Measurements from ENCODE around the gene SPEM1.

Gene SPEM1

GRCh38 chr17:7413346-7413985 lies 6.7 kb upstream of the SPEM1 start:
- no peak for DNase-seq (ENCODE audit: low spot score)
- TF ChIP-seq CTCF (IDR thresholded peaks at IDR 0.05; ENCODE audit: extremely low read depth, missing control alignments), result no peak

DNA sequence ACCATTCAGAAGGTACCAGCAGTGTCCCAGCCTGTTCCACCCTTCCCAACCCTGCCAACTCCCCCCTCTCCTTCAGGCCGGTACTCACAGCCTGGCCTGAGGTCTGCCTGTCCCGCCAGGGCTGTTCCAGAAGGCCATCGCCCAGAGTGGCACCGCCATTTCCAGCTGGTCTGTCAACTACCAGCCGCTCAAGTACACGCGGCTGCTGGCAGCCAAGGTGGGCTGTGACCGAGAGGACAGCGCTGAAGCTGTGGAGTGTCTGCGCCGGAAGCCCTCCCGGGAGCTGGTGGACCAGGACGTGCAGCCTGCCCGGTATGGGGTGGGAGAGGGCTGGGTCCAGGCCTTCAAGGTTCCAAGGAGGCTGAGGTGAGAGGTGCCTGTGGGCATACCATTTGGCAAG lies 5.3 kb upstream of the SPEM1 start:
- DNase-seq (ENCODE audit: low spot score), result no peak
- no peak for TF ChIP-seq CTCF (IDR thresholded peaks at IDR 0.05; ENCODE audit: extremely low read depth, missing control alignments)

GRCh38 chr17:7415784-7416183 lies 4.3 kb upstream of the SPEM1 start:
- TF ChIP-seq CTCF (IDR thresholded peaks at IDR 0.05; ENCODE audit: extremely low read depth, missing control alignments), result no peak
- DNase-seq (ENCODE audit: low spot score), result no peak

GRCh38 chr17:7416323-7416722 lies 3.8 kb upstream of the SPEM1 start:
- no peak for DNase-seq (ENCODE audit: low spot score)
- no peak for TF ChIP-seq CTCF (IDR thresholded peaks at IDR 0.05; ENCODE audit: extremely low read depth, missing control alignments)

- no peak for DNase-seq (ENCODE audit: low spot score)
- TF ChIP-seq CTCF (IDR thresholded peaks at IDR 0.05; ENCODE audit: extremely low read depth, missing control alignments), result no peak
These were observed 3.0 kb upstream of the SPEM1 start for GRCh38 chr17:7417056-7417655.

DNA sequence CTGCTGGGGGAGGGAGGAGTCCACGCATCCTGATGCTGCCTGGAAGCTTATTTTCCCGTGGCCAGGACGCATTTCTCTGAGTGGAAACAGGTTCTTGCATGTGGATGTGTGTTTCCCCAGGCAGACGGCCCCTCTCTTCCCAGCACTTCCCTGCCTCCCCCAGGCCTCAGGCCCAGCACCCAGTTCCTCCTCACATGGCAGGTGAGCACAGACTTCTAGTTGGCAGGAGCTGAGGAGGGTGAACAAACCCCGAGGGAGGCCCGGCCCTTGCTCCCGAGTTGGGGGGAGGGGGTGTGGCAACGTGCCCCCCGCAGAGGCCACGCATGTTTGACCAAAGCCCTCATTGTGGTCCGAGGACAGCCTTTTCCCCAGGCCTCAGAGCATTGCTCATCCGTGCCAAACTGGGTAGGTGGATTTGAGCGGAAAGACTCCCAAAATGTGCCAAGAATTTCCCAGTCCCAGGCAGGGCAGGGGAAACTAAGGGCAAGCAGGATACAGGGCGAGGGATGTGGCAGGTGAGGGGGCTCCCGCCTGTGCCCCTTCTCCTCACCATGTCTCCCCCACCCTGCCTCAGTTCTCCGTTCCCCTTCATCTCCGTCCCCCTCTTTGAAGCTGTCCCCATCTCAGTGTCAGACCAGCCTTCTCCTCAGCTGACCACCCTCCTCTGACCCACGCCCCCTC lies 1.5 kb upstream of the SPEM1 start:
- DNase-seq (ENCODE audit: low spot score), result no peak
- TF ChIP-seq CTCF (IDR thresholded peaks at IDR 0.05; ENCODE audit: extremely low read depth, missing control alignments), result no peak

GRCh38 chr17:7421186-7421585 lies 1.1 kb downstream of the SPEM1 start:
- TF ChIP-seq CTCF (IDR thresholded peaks at IDR 0.05; ENCODE audit: extremely low read depth, missing control alignments), result no peak
- no peak for DNase-seq (ENCODE audit: low spot score)
